Lung (tissue), 12 donors: ENCODE results near the gene PALD1. TPM values are rescaled to one million over a fixed set of nuclear protein-coding genes. Genes with fewer than 3 reads are reported as not detected.

Source experiments
- ATAC-seq: fragments of 200-7000 bp; cut with Tn5 transposase; one replicate; pipeline ENCODE4 v1.9.1; 2020; ENCODE audit warnings: moderate number of reproducible peaks; ENCODE audit not compliant: insufficient read depth, low FRiP score
- DNase-seq, 3 donors: peaks; one replicate each; pipeline ENCODE4 v3.0.0-alpha.2; 2013 to 2017
- H3K27ac ChIP-seq, 2 donors: one replicate each; pipeline ENCODE4 v1.5.1; 2013; ENCODE audit warnings: mild to moderate bottlenecking in 2 of 2, moderate library complexity in 2 of 2, control low read depth in 1 of 2, inconsistent platforms in 1 of 2, low read depth in 1 of 2, low read length in 1 of 2
- H3K27me3 ChIP-seq, 3 donors: one replicate each; pipeline ENCODE4 v1.5.1; 2013; ENCODE audit warnings: low read length in 2 of 3; ENCODE audit not compliant: control insufficient read depth in 3 of 3, insufficient read depth in 3 of 3
- H3K36me3 ChIP-seq, 4 donors: one replicate each; pipeline ENCODE4 v1.5.1; 2013; ENCODE audit warnings: low read length in 4 of 4, mild to moderate bottlenecking in 1 of 4, moderate library complexity in 1 of 4; ENCODE audit not compliant: control insufficient read depth in 4 of 4, insufficient read depth in 4 of 4
- H3K4me1 ChIP-seq, 5 donors: one replicate each; pipeline ENCODE4 v1.5.1; 2013; ENCODE audit warnings: low read length in 5 of 5, mild to moderate bottlenecking in 2 of 5, moderate library complexity in 1 of 5; ENCODE audit not compliant: control insufficient read depth in 5 of 5, insufficient read depth in 5 of 5
- H3K4me3 ChIP-seq: one replicate; pipeline ENCODE4 v1.5.1; 2013; ENCODE audit warnings: mild to moderate bottlenecking, control low read depth, moderate library complexity
- H3K9ac ChIP-seq, 2 donors: one replicate each; pipeline ENCODE4 v1.5.1; 2013; ENCODE audit warnings: low read length in 2 of 2, control low read depth in 1 of 2; ENCODE audit not compliant: insufficient read depth in 1 of 2
- H3K9me3 ChIP-seq, 4 donors: one replicate each; pipeline ENCODE4 v1.5.1; 2013; ENCODE audit warnings: low read length in 3 of 4, mild to moderate bottlenecking in 1 of 4, moderate library complexity in 1 of 4; ENCODE audit not compliant: control insufficient read depth in 4 of 4, insufficient read depth in 3 of 4
- WGBS, 2 donors: extraction: QIAGEN DNeasy Blood & Tissue Kit; methylation state at CpG; one replicate each; pipeline ENCODE4 v1.1.7; 2013; 5-methylcytosine and 5-hydroxymethylcytosine counted together
- polyA plus RNA-seq, 2 donors: library from polyadenylated mRNA; stranded (reverse); fragments of 200-250 nt; gene quantifications; one replicate each; pipeline ENCODE4 v1.2.1, GENCODE V29; 2013
- total RNA-seq, 2 donors: library from RNA; depleted of rRNA in 1 of 2; stranded (reverse); fragments of >200 nt in 1 of 2; gene quantifications; one replicate each; pipeline ENCODE4 v1.2.1, GENCODE V29; 2014 to 2021
- TF ChIP-seq, protein P1 (sequence below): IDR thresholded peaks from 2 replicates; pipeline ENCODE4 v1.5.1; 2012; ENCODE audit warnings: mild to moderate bottlenecking; ENCODE audit errors: control extremely low read depth, extremely low read depth
- donor health status: control.
- donor health status: control.
- donor health status: Bipolar disorder and iron deficiency.
- donor health status: healthy.
- donor health status: DM: yes; HTN: yes; CAD: no.

PALD1 gene
- total and polyA plus RNA-seq, 4 donors = 10.5 to 19.7 (median 15.6) TPM

DNA sequence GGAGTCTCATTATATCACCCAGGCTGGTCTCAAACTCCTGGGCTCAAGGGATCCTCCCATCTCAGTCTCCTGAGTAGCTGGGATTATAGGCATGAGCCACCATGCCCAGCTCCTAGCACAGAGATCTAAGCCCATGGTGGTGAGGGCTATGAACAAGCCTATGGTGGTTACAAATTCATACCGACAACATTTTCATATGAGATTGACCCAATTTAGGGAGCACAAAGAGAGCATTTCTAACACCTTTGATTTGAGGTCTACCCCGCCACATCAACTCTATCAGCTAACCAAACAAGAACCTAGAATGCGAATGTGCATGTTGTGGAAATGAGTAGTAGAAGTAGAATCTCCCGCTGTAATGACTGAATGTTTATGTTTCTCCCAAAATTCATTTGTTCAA, 138.2 kb downstream of the PALD1 start:
- 91 to 96% methylated on average over 4 of the region's 4 CpGs for WGBS, 2 donors
- Histone ChIP-seq H3K27me3 (no peaks in the 10 kb centered on the region), H3K4me1 (no peaks in the 10 kb centered on the region), H3K27ac (no peak overlapping the region), H3K4me3 (no peak overlapping the region), H3K9ac (no peak overlapping the region), H3K9me3 (peaks cover 0 to 3% (median 0%) of the 10 kb centered on the region in 4 donors), H3K36me3 (no peaks in the 10 kb centered on the region)
- ATAC-seq = no peak
- TF ChIP-seq, protein P1, sequence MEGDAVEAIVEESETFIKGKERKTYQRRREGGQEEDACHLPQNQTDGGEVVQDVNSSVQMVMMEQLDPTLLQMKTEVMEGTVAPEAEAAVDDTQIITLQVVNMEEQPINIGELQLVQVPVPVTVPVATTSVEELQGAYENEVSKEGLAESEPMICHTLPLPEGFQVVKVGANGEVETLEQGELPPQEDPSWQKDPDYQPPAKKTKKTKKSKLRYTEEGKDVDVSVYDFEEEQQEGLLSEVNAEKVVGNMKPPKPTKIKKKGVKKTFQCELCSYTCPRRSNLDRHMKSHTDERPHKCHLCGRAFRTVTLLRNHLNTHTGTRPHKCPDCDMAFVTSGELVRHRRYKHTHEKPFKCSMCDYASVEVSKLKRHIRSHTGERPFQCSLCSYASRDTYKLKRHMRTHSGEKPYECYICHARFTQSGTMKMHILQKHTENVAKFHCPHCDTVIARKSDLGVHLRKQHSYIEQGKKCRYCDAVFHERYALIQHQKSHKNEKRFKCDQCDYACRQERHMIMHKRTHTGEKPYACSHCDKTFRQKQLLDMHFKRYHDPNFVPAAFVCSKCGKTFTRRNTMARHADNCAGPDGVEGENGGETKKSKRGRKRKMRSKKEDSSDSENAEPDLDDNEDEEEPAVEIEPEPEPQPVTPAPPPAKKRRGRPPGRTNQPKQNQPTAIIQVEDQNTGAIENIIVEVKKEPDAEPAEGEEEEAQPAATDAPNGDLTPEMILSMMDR = no peak
- DNase-seq = no peak

Other genes starting within 250 kb of the PALD1 start
- gene PPA1, start 245.3 kb upstream of the PALD1 start, total RNA-seq = 100 to 1,000 TPM; 165 to 167 TPM
- gene PPA1, start 245.3 kb upstream of the PALD1 start, polyA plus RNA-seq = 100 to 1,000 TPM; 214 to 251 TPM
- gene NPFFR1, start 194.8 kb upstream of the PALD1 start, total RNA-seq = 1 to 10 TPM in 1 of 2 donors, under 1 TPM in 1; 0.12 to 2.2 TPM
- gene NPFFR1, start 194.8 kb upstream of the PALD1 start, polyA plus RNA-seq = under 1 TPM; 0.14 TPM
- 10 to 100 TPM in 1 of 2 donors, 1 to 10 TPM in 1; 4.6 to 13.4 TPM for gene LRRC20, start 96.1 kb upstream of the PALD1 start, total RNA-seq
- 10 to 100 TPM in 1 of 2 donors, 1 to 10 TPM in 1; 5.9 to 10.0 TPM for gene LRRC20, start 96.1 kb upstream of the PALD1 start, polyA plus RNA-seq
- gene EIF4EBP2, start 74.6 kb upstream of the PALD1 start, total RNA-seq = 10 to 100 TPM; 59.7 to 63.3 TPM
- gene EIF4EBP2, start 74.6 kb upstream of the PALD1 start, polyA plus RNA-seq = 10 to 100 TPM; 21.8 to 22.9 TPM
- not detected for gene NODAL, start 37.1 kb upstream of the PALD1 start, total RNA-seq
- not detected for gene NODAL, start 37.1 kb upstream of the PALD1 start, polyA plus RNA-seq
- gene PRF1, start 124.0 kb downstream of the PALD1 start, total RNA-seq = 1 to 10 TPM; 5.1 to 9.4 TPM
- 10 to 100 TPM in 1 of 2 donors, 1 to 10 TPM in 1; 3.2 to 11.5 TPM for gene PRF1, start 124.0 kb downstream of the PALD1 start, polyA plus RNA-seq
- 1 to 10 TPM; 1.1 to 3.9 TPM for gene ADAMTS14, start 193.7 kb downstream of the PALD1 start, total RNA-seq
- 1 to 10 TPM in 1 of 2 donors, under 1 TPM in 1; 0.47 to 1.3 TPM for gene ADAMTS14, start 193.7 kb downstream of the PALD1 start, polyA plus RNA-seq